Right atrium auricular region (tissue), 2 donors: ENCODE measurements around the gene RNU1-4. TPM values are rescaled to one million over a fixed set of nuclear protein-coding genes. Genes with fewer than 3 reads are reported as not detected.
"Not testable (repeated sequence)": the region's sequence is repeated elsewhere in the genome, so short reads cannot be mapped to it uniquely, and the experiment has no call there.

Experiments used
- DNase-seq: peaks from one replicate; pipeline ENCODE4 v3.0.0-alpha.2; 2019; ENCODE audit warnings: low spot score
- H3K27ac ChIP-seq, 2 donors: fragments of 200-600 bp; sonication (generic); 1 replicate in 1 of 2; 2 replicates in 1 of 2; pipeline ENCODE4 v1.5.1; 2016 to 2019
- H3K27me3 ChIP-seq, 2 donors: fragments of 200-600 bp; sonication (generic); one replicate each; pipeline versions ENCODE4 v1.5.1 to v1.6.0; 2017 to 2019
- H3K36me3 ChIP-seq: fragments of 200-600 bp; sonication (generic); one replicate; pipeline ENCODE4 v1.5.1; 2016
- H3K4me1 ChIP-seq, 2 donors: fragments of 200-600 bp; sonication (generic); one replicate each; pipeline versions ENCODE4 v1.5.1 to v1.6.0; 2017 to 2019
- H3K4me3 ChIP-seq, 2 donors: fragments of 200-600 bp; sonication (generic); 1 replicate in 1 of 2; 2 replicates in 1 of 2; pipeline ENCODE4 v1.5.1; 2017 to 2019; ENCODE audit warnings: mild to moderate bottlenecking in 1 of 2, moderate library complexity in 1 of 2
- H3K9me3 ChIP-seq, 2 donors: fragments of 200-600 bp; sonication (generic); one replicate each; pipeline ENCODE4 v1.5.1; 2019
- total RNA-seq, 2 donors: library from RNA; depleted of rRNA; stranded (reverse); fragments of >200 nt; gene quantifications; one replicate each; pipeline ENCODE4 v1.1.0, GENCODE V29; 2016

The RNU1-4 gene
- not detected for total RNA-seq

GRCh38 chr1:16740047-16740964, at the start of gene RNU1-4:
Gene RNU1-4 (plus strand): TSS chr1:16740516.
- not testable (repeated sequence) for H3K36me3 ChIP-seq, H3K27ac ChIP-seq, DNase-seq, H3K4me1 ChIP-seq, H3K27me3 ChIP-seq, H3K4me3 ChIP-seq, H3K9me3 ChIP-seq

GRCh38 chr1:16690971-16691682, 49.2 kb upstream of the RNU1-4 start:
- H3K36me3 ChIP-seq, H3K9me3 ChIP-seq, H3K27ac ChIP-seq, H3K4me1 ChIP-seq, H3K27me3 ChIP-seq, H3K4me3 ChIP-seq, DNase-seq: not testable (repeated sequence)

GRCh38 chr1:16692283-16692682, 48.0 kb upstream of the RNU1-4 start:
- DNase-seq, H3K4me1 ChIP-seq, H3K27me3 ChIP-seq, H3K4me3 ChIP-seq, H3K9me3 ChIP-seq, H3K36me3 ChIP-seq, H3K27ac ChIP-seq: not testable (repeated sequence)

DNA sequence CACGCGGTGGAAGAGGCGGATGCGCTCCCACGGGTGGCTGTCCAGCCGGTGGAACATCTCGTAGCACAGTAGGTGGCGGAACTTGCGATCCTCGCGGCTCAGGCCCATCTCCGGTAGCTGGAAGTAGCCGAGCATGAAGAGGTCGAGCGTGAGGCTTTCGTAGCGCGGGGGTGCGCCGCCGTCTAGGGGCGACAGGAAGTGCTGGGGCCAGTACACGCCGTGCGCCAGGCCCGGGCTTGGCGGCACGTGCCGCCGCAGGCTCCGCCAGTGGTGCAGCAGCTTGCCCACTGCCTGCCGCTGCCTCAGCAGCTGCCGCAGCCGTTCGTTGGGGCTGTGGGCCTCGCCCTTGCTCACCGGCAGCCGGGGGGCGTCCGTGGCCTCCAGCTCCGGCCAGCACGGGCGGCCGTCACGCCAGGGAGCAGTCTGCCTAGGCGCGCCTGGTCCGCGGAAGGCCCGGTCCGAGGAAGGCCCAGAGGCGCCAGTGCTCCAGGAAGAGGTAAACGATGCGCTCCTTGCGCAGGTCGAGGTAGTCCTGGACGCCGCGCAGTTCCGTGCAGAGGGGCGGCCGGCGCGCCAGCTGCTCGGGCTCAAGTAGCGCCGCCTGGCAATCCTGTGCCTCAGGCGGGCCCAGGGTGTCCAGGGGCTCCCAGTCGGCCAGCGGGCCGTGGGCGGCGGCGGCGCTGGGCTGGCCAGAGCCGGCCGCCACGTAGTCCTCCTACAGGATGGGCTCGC, 47.4 kb upstream of the RNU1-4 start:
- not testable (repeated sequence) for DNase-seq, H3K4me1 ChIP-seq

GRCh38 chr1:16693449-16694307, 46.6 kb upstream of the RNU1-4 start:
- not testable (repeated sequence) for H3K27me3 ChIP-seq, H3K27ac ChIP-seq, DNase-seq, H3K9me3 ChIP-seq, H3K4me3 ChIP-seq, H3K36me3 ChIP-seq, H3K4me1 ChIP-seq

More for the DNA sequence above, 47.4 kb upstream of the RNU1-4 start:
- not testable (repeated sequence) for H3K9me3 ChIP-seq, H3K27ac ChIP-seq, H3K36me3 ChIP-seq, H3K4me3 ChIP-seq, H3K27me3 ChIP-seq

DNA sequence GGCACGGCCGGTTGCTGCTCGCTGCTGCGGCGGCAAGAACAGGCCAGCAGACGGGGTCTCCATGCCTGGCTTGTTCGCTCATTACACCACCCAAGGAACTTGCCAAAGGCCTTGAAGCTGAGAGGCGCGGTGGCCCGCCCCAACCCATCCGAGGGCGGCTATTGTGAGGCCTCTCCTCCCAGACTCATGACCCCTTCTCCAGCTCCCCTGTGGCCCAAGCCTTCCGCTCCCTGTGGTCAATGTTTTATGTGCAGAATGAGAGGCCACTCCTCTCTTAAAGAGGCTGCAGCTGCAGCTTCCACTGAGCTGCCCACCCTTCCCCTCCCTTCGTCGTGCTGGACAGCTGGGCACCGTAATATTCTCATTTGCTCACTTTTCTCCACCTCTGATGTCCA, 46.0 kb upstream of the RNU1-4 start:
- H3K9me3 ChIP-seq, DNase-seq: not testable (repeated sequence)

DNA sequence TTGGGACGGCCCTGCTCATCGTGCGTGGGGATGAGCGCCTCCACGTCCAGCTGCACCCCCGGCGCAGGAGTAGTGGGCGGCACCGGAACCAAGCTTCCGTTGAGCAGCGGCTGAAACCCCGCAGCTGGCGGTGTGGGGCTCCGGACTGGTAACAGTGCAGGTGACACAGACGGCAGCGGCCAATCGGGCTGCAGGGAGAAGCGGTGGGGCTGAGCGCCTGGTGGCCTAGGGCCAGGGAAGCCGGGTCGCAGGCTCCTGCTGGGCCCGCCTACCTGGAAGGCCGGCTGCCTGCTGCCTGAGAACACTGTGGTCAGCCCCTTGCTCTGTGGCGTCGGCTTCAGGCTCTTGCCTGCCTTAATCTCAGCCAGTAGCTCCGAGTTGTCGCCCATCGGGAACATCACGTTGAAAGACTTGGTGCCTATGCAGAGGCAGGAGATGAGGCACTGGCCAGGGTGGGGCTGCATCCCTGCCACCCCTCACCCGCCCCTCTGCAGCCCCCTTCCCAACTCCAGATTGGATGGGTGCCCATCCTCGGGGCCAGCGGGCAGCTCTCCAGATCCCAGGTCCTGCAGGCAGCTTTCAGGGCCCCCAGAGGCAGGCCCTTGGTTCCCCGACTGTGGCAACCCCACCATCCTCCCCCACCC, 43.7 kb upstream of the RNU1-4 start:
- DNase-seq, H3K4me3 ChIP-seq, H3K4me1 ChIP-seq, H3K36me3 ChIP-seq, H3K27ac ChIP-seq, H3K9me3 ChIP-seq, H3K27me3 ChIP-seq: not testable (repeated sequence)

More for the DNA sequence above, 46.0 kb upstream of the RNU1-4 start:
- not testable (repeated sequence) for H3K27ac ChIP-seq, H3K4me3 ChIP-seq, H3K4me1 ChIP-seq, H3K27me3 ChIP-seq, H3K36me3 ChIP-seq

- not testable (repeated sequence) for H3K27me3 ChIP-seq, H3K9me3 ChIP-seq, DNase-seq, H3K4me3 ChIP-seq, H3K36me3 ChIP-seq, H3K27ac ChIP-seq, H3K4me1 ChIP-seq
These were observed 43.2 kb upstream of the RNU1-4 start for GRCh38 chr1:16697152-16697551.

DNA sequence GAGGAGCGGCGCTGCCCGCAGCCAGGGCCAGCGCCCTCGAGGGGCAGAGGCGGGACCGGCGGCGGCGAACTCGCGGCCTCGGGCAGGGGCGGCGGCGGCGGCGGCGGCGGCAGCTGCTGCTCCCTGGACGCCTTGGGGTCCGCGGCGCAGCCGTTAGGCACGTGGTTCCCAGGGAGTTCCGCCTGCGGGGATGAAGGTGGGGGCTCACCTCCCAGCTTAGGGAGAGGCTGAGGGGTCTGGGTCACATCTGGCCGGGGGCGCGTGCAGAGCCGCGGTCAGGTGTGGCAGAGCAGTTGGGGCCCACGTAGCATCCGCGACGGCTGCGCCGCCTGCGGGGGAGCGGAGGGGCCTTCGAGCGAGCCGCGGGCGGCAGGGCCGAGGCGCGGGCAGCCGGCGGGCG, 40.9 kb upstream of the RNU1-4 start:
- not testable (repeated sequence) for H3K9me3 ChIP-seq, DNase-seq, H3K4me1 ChIP-seq, H3K27ac ChIP-seq, H3K27me3 ChIP-seq, H3K4me3 ChIP-seq, H3K36me3 ChIP-seq

DNA sequence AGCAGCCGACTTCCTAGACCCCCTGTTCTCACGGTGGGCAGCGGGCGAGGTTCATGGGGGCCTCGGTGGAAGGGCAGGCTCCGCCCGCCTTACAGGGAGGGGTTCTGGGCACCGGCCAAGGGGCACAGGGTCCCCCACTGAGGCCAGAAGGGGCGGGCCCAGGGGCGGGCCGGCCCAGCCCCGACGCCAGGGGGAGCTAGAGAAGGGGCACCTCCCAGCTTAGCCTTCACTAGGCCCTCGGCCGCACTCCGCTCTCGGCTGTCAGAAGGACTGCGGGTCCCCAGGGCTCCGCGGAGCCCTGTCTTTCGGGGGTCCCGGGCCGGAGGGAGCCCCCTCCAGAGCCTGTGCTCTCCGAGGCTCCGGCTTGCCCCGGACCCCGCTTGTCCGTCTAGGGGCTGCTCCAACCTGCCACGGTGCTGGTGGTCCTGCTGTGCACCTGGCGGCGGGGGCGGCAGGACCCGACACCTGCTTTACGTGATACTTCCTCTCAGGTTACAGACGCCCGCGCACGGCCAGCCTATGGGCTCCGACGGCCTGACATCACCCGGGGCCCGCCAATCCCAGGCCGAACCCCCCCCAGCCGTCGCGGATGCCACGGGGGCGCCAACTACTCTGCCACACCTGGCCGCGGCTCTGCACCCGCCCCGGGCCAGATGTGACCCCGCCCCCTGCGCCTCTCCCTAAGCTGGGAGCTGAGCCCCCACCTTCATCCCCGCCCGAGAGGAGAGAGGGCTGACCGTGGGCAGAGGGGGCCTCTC, 40.0 kb upstream of the RNU1-4 start:
- not testable (repeated sequence) for H3K27ac ChIP-seq, DNase-seq, H3K36me3 ChIP-seq, H3K27me3 ChIP-seq, H3K9me3 ChIP-seq, H3K4me1 ChIP-seq, H3K4me3 ChIP-seq

- H3K4me3 ChIP-seq, H3K27me3 ChIP-seq, H3K27ac ChIP-seq, DNase-seq, H3K9me3 ChIP-seq, H3K36me3 ChIP-seq, H3K4me1 ChIP-seq: not testable (repeated sequence)
These were observed 39.1 kb upstream of the RNU1-4 start for GRCh38 chr1:16701189-16701588.

DNA sequence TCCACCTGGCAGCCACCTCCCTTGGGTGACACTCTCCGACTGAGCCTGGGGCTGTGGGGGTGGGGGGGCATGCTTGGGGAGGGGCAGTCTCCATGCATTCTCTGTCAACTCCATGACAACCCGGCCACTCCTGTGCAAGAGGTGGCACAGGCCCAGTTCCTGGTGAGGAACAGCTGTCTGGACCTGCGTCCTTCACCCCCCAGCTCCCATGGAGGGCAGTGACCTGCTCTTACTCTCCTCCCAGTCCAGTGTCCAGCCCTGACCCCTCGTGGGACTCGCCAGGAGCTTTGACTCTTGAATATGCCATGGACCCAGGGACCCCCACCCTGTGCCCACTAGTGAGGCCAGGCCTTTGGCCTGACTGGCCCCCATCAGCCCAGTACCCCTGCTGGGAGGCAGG, 38.0 kb upstream of the RNU1-4 start:
- DNase-seq, H3K9me3 ChIP-seq, H3K27me3 ChIP-seq, H3K36me3 ChIP-seq, H3K27ac ChIP-seq, H3K4me3 ChIP-seq, H3K4me1 ChIP-seq: not testable (repeated sequence)
